HG03460 (cell line): ENCODE measurements around the gene OLIG2.

Experiments
- ATAC-seq: cut with Tn5 transposase; IDR thresholded peaks from one replicate; pipeline ENCODE4 v1.9.1; 2021; ENCODE audit not compliant: unreplicated experiment

OLIG2 gene

GRCh38 chr21:33019885-33020557 is 5.7 kb upstream of the OLIG2 start:
- ATAC-seq, result no peak

DNA sequence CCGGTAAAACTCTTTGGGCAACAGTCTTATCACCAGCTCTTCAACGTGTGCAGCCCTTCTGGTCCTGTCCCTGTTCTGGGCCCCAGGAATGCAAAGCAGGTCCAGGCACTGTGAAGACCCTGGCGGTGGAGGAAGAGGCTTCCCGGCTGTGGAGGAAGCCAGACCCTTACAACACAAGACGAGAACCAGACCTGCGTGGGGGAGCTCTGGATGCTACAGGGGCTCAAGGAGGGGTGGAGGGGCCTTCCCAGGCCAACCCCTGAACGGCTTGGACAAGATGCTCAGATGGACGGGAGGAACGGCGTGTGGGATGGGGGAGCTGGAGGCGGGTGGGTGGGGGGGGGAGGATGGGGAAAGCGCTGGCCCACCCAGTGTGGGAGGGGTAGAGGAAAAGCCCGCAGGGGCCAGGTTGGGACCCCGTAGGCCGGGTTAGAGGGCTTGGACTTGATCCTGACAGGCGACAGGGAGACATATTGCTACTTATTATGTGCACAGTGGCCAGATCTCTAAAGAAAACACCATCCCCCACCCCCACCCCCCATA is 5.1 kb upstream of the OLIG2 start:
- ATAC-seq, result no peak

DNA sequence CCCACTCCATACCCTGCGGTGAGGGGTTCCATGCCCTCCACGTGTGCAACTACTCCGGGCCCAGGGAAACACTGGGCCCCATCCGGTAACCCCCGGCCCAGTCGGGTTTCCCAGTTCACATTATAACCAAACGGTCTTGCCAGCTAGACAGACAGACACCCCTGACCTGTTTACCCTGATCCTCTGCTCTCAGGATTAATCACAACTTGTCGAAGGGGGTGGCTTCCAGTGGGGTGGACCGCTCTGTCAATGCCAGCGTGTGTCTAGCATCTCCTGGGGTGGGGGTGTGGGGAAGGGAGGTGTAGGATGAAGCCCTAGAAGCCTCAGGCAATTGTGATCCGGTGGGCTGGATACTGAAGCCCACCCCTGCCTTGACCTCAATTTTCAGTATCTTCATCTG is 4.6 kb upstream of the OLIG2 start:
- no peak for ATAC-seq

DNA sequence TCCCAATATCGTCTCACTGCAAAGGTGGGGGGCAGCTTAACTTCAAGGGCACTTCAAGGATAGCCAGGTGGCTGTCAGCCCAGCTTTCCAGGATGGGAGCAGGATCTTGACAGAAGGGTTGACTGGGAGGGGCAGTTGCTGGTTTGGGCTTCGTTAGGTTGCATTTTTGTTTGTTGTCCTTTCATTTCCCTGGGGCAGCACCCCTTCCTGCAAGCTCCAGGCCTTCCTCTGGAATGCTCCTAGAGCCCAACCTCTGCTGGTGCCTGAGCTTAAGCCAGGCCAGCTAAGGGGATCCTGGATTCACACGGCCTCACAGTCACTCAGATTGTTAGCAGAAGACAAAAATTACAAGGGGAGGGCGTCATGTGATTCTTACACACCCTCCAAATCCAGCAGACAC is 4.1 kb upstream of the OLIG2 start:
- ATAC-seq, result no peak

- no peak for ATAC-seq
Observed at GRCh38 chr21:33022489-33022827, 3.3 kb upstream of the OLIG2 start.

- no peak for ATAC-seq
Observed at GRCh38 chr21:33022828-33023573, 2.7 kb upstream of the OLIG2 start.

- ATAC-seq, result no peak
Observed at GRCh38 chr21:33023574-33024200, 2.0 kb upstream of the OLIG2 start.

GRCh38 chr21:33024201-33025103 is 1.3 kb upstream of the OLIG2 start:
- ATAC-seq, result no peak

DNA sequence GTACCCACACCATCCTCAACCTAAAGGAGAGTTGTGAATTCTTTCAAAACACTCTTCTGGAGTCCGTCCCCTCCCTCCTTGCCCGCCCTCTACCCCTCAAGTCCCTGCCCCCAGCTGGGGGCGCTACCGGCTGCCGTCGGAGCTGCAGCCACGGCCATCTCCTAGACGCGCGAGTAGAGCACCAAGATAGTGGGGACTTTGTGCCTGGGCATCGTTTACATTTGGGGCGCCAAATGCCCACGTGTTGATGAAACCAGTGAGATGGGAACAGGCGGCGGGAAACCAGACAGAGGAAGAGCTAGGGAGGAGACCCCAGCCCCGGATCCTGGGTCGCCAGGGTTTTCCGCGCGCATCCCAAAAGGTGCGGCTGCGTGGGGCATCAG is 638 bp upstream of the OLIG2 start:
- no peak for ATAC-seq

DNA sequence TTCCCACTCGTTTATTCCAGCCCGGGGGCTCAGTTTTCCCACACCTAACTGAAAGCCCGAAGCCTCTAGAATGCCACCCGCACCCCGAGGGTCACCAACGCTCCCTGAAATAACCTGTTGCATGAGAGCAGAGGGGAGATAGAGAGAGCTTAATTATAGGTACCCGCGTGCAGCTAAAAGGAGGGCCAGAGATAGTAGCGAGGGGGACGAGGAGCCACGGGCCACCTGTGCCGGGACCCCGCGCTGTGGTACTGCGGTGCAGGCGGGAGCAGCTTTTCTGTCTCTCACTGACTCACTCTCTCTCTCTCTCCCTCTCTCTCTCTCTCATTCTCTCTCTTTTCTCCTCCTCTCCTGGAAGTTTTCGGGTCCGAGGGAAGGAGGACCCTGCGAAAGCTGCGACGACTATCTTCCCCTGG is 716 bp downstream of the OLIG2 start:
- no peak for ATAC-seq

DNA sequence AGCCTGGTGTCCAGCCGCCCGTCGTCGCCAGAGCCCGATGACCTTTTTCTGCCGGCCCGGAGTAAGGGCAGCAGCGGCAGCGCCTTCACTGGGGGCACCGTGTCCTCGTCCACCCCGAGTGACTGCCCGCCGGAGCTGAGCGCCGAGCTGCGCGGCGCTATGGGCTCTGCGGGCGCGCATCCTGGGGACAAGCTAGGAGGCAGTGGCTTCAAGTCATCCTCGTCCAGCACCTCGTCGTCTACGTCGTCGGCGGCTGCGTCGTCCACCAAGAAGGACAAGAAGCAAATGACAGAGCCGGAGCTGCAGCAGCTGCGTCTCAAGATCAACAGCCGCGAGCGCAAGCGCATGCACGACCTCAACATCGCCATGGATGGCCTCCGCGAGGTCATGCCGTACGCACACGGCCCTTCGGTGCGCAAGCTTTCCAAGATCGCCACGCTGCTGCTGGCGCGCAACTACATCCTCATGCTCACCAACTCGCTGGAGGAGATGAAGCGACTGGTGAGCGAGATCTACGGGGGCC is 1.2 kb downstream of the OLIG2 start:
- ATAC-seq, result no peak

DNA sequence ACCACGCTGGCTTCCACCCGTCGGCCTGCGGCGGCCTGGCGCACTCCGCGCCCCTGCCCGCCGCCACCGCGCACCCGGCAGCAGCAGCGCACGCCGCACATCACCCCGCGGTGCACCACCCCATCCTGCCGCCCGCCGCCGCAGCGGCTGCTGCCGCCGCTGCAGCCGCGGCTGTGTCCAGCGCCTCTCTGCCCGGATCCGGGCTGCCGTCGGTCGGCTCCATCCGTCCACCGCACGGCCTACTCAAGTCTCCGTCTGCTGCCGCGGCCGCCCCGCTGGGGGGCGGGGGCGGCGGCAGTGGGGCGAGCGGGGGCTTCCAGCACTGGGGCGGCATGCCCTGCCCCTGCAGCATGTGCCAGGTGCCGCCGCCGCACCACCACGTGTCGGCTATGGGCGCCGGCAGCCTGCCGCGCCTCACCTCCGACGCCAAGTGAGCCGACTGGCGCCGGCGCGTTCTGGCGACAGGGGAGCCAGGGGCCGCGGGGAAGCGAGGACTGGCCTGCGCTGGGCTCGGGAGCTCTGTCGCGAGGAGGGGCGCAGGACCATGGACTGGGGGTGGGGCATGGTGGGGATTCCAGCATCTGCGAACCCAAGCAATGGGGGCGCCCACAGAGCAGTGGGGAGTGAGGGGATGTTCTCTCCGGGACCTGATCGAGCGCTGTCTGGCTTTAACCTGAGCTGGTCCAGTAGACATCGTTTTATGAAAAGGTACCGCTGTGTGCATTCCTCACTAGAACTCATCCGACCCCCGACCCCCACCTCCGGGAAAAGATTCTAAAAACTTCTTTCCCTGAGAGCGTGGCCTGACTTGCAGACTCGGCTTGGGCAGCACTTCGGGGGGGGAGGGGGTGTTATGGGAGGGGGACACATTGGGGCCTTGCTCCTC is 1.9 kb downstream of the OLIG2 start:
- ATAC-seq, result no peak

DNA sequence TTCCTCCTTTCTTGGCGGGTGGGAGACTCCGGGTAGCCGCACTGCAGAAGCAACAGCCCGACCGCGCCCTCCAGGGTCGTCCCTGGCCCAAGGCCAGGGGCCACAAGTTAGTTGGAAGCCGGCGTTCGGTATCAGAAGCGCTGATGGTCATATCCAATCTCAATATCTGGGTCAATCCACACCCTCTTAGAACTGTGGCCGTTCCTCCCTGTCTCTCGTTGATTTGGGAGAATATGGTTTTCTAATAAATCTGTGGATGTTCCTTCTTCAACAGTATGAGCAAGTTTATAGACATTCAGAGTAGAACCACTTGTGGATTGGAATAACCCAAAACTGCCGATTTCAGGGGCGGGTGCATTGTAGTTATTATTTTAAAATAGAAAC is 2.5 kb downstream of the OLIG2 start:
- ATAC-seq, result no peak

DNA sequence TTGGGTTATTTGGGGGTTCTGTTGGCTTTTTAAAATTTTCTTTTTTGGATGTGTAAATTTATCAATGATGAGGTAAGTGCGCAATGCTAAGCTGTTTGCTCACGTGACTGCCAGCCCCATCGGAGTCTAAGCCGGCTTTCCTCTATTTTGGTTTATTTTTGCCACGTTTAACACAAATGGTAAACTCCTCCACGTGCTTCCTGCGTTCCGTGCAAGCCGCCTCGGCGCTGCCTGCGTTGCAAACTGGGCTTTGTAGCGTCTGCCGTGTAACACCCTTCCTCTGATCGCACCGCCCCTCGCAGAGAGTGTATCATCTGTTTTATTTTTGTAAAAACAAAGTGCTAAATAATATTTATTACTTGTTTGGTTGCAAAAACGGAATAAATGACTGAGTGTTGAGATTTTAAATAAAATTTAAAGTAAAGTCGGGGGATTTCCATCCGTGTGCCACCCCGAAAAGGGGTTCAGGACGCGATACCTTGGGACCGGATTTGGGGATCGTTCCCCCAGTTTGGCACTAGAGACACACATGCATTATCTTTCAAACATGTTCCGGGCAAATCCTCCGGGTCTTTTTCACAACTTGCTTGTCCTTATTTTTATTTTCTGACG is 3.1 kb downstream of the OLIG2 start:
- ATAC-seq, result no peak

- ATAC-seq, result no peak
Observed at GRCh38 chr21:33029385-33029921, 3.7 kb downstream of the OLIG2 start.

DNA sequence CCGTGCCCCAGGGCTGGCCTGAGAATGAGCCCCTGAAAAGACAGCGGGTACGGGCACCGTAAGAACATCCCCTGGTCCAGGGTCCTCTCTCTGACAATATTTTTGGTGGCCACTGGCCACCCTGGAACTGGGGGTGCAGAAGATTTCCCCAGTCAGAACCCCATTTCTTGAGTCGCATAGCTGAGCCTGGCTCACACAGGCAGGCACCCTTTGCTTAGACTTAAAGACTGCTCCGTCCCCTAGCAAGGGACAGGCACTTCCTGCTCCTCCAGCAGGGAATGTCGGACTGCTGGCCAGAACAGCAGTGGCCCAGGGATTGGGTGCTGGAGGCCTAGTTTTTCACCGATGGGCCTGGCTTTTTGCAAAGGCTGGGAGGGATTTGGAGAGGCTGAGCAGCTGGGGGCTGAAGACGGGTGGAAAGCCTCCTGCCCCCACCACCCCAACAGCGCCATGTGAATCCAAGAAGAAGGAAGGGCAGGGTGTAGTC is 4.3 kb downstream of the OLIG2 start:
- no peak for ATAC-seq

DNA sequence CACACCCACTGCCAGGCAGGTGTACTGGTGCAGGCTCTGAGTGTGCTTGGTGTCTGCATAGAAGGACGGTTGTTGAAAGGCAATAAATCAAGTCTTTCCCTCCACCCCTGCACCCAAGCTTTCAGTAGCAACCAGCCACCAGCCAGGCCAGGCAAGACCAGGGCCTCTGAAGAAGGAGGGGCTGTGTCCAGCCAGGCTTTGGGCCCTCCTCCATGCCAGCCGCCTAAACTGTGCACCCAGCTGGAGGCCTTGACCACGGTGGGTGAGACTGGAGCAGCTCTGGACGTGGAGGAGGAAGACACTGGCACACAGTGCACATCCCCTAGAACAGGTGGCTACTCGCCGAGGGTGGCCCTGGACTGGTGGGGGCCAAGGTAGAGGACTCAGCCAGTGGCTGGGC is 4.9 kb downstream of the OLIG2 start:
- no peak for ATAC-seq

DNA sequence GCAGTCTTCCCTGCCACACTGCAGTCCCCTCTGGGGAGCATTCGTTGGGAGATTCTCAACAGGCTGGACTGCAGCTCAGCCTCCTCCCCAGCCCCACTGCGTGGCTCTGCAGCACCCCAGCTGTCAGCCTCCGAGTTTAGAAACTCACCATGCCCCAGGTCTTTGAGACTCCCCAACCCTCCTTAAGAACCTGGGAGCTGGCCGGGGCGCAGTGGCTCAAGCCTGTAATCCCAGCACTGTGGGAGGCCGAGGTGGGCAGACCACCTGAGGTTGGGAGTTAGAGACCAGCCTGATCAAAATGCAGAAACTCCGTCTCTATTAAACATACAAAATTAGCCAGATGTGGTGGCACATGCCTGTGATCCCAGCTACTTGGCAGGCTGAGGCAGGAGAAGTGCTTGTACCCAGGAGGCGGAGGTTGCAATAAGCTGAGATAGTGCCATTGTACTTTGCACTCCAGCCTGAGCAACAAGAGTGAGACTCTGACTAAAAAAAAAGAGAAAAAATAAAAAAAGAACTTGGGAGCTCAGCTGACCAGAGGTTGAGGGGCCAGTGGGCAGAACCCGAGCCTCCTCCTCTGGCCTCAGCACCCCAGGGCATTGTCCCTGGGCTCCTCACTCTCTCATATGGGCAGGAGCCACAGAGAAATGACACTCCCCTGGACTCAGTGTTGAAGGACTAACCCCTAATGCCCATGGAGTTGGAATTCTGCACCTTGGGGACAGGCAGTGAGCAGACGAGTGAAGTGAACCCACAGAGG is 5.6 kb downstream of the OLIG2 start:
- ATAC-seq, result no peak
